Measurements from ENCODE around the gene DLEC1.

- no peak for TF ChIP-seq MXI1 (IDR thresholded peaks at IDR 0.05; ENCODE audit: low read depth, low read length)
- TF ChIP-seq SMC3 (conservative IDR thresholded peaks at IDR 0.05; ENCODE audit: insufficient read depth, low read depth, low read length), result no peak
- TF ChIP-seq ZNF644 (tag; IDR thresholded peaks at IDR 0.05; ENCODE audit: low read depth), result no peak
- no peak for TF ChIP-seq SMAD3 (CRISPR knock-in tag; conservative IDR thresholded peaks at IDR 0.05)
- TF ChIP-seq CTCF (IDR thresholded peaks at IDR 0.05 in 2 of 3, conservative IDR thresholded peaks at IDR 0.05 in 1 of 3; ENCODE audit: insufficient read depth in 2 of 3, low read depth in 1 of 3, low read length in 3 of 3), result no peak
- TF ChIP-seq ETS2 (tag; IDR thresholded peaks at IDR 0.05; ENCODE audit: borderline replicate concordance, poor library complexity, severe bottlenecking), result no peak
- no peak for TF ChIP-seq BHLHE40 (IDR thresholded peaks at IDR 0.05; ENCODE audit: low read length)
- no peak for TF ChIP-seq PYGO2 (tag; IDR thresholded peaks at IDR 0.05)
- no peak for TF ChIP-seq POLR2AphosphoS5 (IDR thresholded peaks at IDR 0.05; ENCODE audit: control insufficient read depth, insufficient read depth, low read depth, low read length)
- no peak for TF ChIP-seq ZBTB33 (CRISPR knock-in tag; IDR thresholded peaks at IDR 0.05)
These were observed 10.5 kb downstream of the DLEC1 start for GRCh38 chr3:38049358-38050126.
